Hepatocyte (in vitro differentiated cells): Measurements from ENCODE around the gene KDM6B.

Experiments used
- CTCF ChIP-seq: fragments of 200-600 bp; sonication (generic); IDR thresholded peaks from 2 replicates; pipeline ENCODE4 v1.5.1; 2016; ENCODE audit warnings: antibody characterized with exemption, mild to moderate bottlenecking; ENCODE audit not compliant: poor library complexity
- EZH2 ChIP-seq: fragments of 200-600 bp; sonication (generic); IDR thresholded peaks from 2 replicates; pipeline ENCODE4 v1.6.1; 2016; ENCODE audit warnings: antibody characterized with exemption, mild to moderate bottlenecking, borderline replicate concordance
- EZH2phosphoT487 ChIP-seq: fragments of 200-600 bp; sonication (generic); IDR thresholded peaks from one replicate; pipeline ENCODE4 v1.6.1; 2018; ENCODE audit warnings: antibody characterized with exemption, mild to moderate bottlenecking, low read depth, moderate library complexity; ENCODE audit not compliant: unreplicated experiment, severe bottlenecking

- TF ChIP-seq CTCF = no peak
- TF ChIP-seq EZH2 = no peak
- TF ChIP-seq EZH2phosphoT487 = no peak
Measured at GRCh38 chr17:7878234-7878633, 44.2 kb downstream of the KDM6B start.
